H9 (cell line): Measurements from ENCODE around the gene NBEAL2. TPM values are rescaled to one million over a fixed set of nuclear protein-coding genes. Genes with fewer than 3 reads are reported as not detected.

Experiments used
- DNase-seq: peaks from one replicate; pipeline ENCODE4 v3.0.0-alpha.2; 2017
- H2AFZ ChIP-seq: one replicate; pipeline ENCODE4 v1.6.1; 2013; ENCODE audit warnings: mild to moderate bottlenecking, low read length, control low read depth, moderate library complexity
- H2AK5ac ChIP-seq: 2 replicates; pipeline ENCODE4 v1.6.1; 2013; ENCODE audit warnings: low read length, control low read depth, mixed read lengths; ENCODE audit not compliant: insufficient read length
- H2BK120ac ChIP-seq: one replicate; pipeline ENCODE4 v1.6.1; 2013; ENCODE audit warnings: low read depth, mild to moderate bottlenecking, low read length, control low read depth, inconsistent platforms; ENCODE audit not compliant: poor library complexity, severe bottlenecking
- H2BK12ac ChIP-seq: 2 replicates; pipeline ENCODE4 v1.6.1; 2013; ENCODE audit warnings: low read length, control low read depth, mixed read lengths, low read depth; ENCODE audit not compliant: insufficient read length
- H2BK15ac ChIP-seq: 2 replicates; pipeline ENCODE4 v1.6.1; 2013; ENCODE audit warnings: low read depth, low read length, control low read depth
- H2BK20ac ChIP-seq: one replicate; pipeline ENCODE4 v1.6.1; 2013; ENCODE audit warnings: low read depth, mild to moderate bottlenecking, low read length, control low read depth, inconsistent platforms; ENCODE audit not compliant: poor library complexity, severe bottlenecking
- H2BK5ac ChIP-seq: 2 replicates; pipeline ENCODE4 v1.6.1; 2013; ENCODE audit warnings: low read length, control low read depth, mixed read lengths; ENCODE audit not compliant: insufficient read length
- H3K14ac ChIP-seq: 2 replicates; pipeline ENCODE4 v1.6.1; 2013; ENCODE audit warnings: low read length, control low read depth; ENCODE audit not compliant: insufficient read depth
- H3K18ac ChIP-seq: 2 replicates; pipeline ENCODE4 v1.6.1; 2013; ENCODE audit warnings: low read depth, mild to moderate bottlenecking, mixed read lengths, low read length, control low read depth; ENCODE audit not compliant: insufficient read length
- H3K23ac ChIP-seq: 2 replicates; pipeline ENCODE4 v1.6.1; 2013; ENCODE audit warnings: low read length, control low read depth, mixed read lengths, low read depth; ENCODE audit not compliant: insufficient read length
- H3K23me2 ChIP-seq: 2 replicates; pipeline ENCODE4 v1.6.1; 2013; ENCODE audit warnings: low read depth, mild to moderate bottlenecking, mixed read lengths, low read length, control low read depth; ENCODE audit not compliant: insufficient read length, poor library complexity, severe bottlenecking
- H3K27ac ChIP-seq: 2 replicates; pipeline ENCODE4 v1.5.1; 2013; ENCODE audit warnings: low read length, control low read depth, mixed read lengths, low read depth; ENCODE audit not compliant: insufficient read length
- H3K27me3 ChIP-seq: 2 replicates; pipeline ENCODE4 v1.6.1; 2013; ENCODE audit warnings: low read length, control low read depth, inconsistent platforms; ENCODE audit not compliant: insufficient read depth
- H3K4ac ChIP-seq: 2 replicates; pipeline ENCODE4 v1.6.1; 2013; ENCODE audit warnings: low read depth, mild to moderate bottlenecking, control low read depth, inconsistent platforms, low read length, moderate library complexity
- H3K4me1 ChIP-seq: 2 replicates; pipeline ENCODE4 v1.6.1; 2013; ENCODE audit warnings: low read length, control low read depth, inconsistent platforms; ENCODE audit not compliant: insufficient read depth
- H3K4me2 ChIP-seq: 2 replicates; pipeline ENCODE4 v1.6.1; 2013; ENCODE audit warnings: low read length, control low read depth, mixed read lengths; ENCODE audit not compliant: insufficient read length, insufficient read depth
- H3K56ac ChIP-seq: 2 replicates; pipeline ENCODE4 v1.6.1; 2013; ENCODE audit warnings: low read depth, mild to moderate bottlenecking, mixed read lengths, low read length, control low read depth; ENCODE audit not compliant: insufficient read length
- H3K79me1 ChIP-seq: 2 replicates; pipeline ENCODE4 v1.6.1; 2013; ENCODE audit warnings: low read depth, mild to moderate bottlenecking, moderate library complexity, low read length, control low read depth, inconsistent platforms; ENCODE audit not compliant: insufficient read depth, poor library complexity, severe bottlenecking
- H3K79me2 ChIP-seq: 2 replicates; pipeline ENCODE4 v1.6.1; 2013; ENCODE audit warnings: low read length, control low read depth, inconsistent platforms; ENCODE audit not compliant: insufficient read depth
- H3K9ac ChIP-seq: 2 replicates; pipeline ENCODE4 v1.6.1; 2013; ENCODE audit warnings: low read length, control low read depth, mixed read lengths; ENCODE audit not compliant: insufficient read length; ENCODE audit errors: extremely low read depth
- H3K9me3 ChIP-seq: one replicate; pipeline ENCODE4 v1.6.1; 2013; ENCODE audit warnings: low read depth, low read length, inconsistent platforms; ENCODE audit not compliant: control insufficient read depth
- H3T11ph ChIP-seq: one replicate; pipeline ENCODE4 v1.6.1; 2013; ENCODE audit warnings: mild to moderate bottlenecking, low read length, control low read depth, inconsistent platforms
- H4K20me1 ChIP-seq: one replicate; pipeline ENCODE4 v1.6.1; 2013; ENCODE audit not compliant: control insufficient read depth, insufficient read length, insufficient read depth
- H4K5ac ChIP-seq: 2 replicates; pipeline ENCODE4 v1.6.1; 2013; ENCODE audit warnings: low read depth, mild to moderate bottlenecking, mixed read lengths, low read length, control low read depth; ENCODE audit not compliant: insufficient read length
- H4K8ac ChIP-seq: replicated peaks from 2 replicates; pipeline ENCODE4 v1.6.1; 2013; ENCODE audit warnings: low read length, control low read depth, mixed read lengths, low read depth; ENCODE audit not compliant: insufficient read length
- H4K91ac ChIP-seq: 2 replicates; pipeline ENCODE4 v1.6.1; 2013; ENCODE audit warnings: low read depth, mild to moderate bottlenecking, moderate library complexity, mixed read lengths, low read length, control low read depth; ENCODE audit not compliant: insufficient read length
- H3K27ac Mint-ChIP-seq, 3 experiments: 2 replicates in 2 of 3; 3 replicates in 1 of 3; pipeline ENCODE4 v1.8.0; 2020 to 2021; ENCODE audit warnings: mixed read lengths in 3 of 3, mild to moderate bottlenecking in 1 of 3, moderate library complexity in 1 of 3
- H3K27me3 Mint-ChIP-seq: 2 replicates; pipeline ENCODE4 v1.8.0; 2021; ENCODE audit warnings: low read depth, mild to moderate bottlenecking, moderate library complexity, mixed read lengths
- H3K36me3 Mint-ChIP-seq, 3 experiments: 2 replicates in 2 of 3; 3 replicates in 1 of 3; pipeline ENCODE4 v1.8.0; 2020 to 2021; ENCODE audit warnings: low read depth in 3 of 3, mixed read lengths in 3 of 3; ENCODE audit not compliant: insufficient read depth in 1 of 3
- H3K4me1 Mint-ChIP-seq, 2 experiments: 2 replicates each; pipeline ENCODE4 v1.8.0; 2020; ENCODE audit warnings: mixed read lengths in 2 of 2
- H3K4me3 Mint-ChIP-seq, 2 experiments: 2 replicates in 1 of 2; 3 replicates in 1 of 2; pipeline ENCODE4 v1.8.0; 2020 to 2021; ENCODE audit warnings: mild to moderate bottlenecking in 2 of 2, mixed read lengths in 2 of 2, moderate library complexity in 1 of 2
- H3K9me3 Mint-ChIP-seq, 2 experiments: 2 replicates in 1 of 2; 3 replicates in 1 of 2; pipeline ENCODE4 v1.8.0; 2020; ENCODE audit warnings: mild to moderate bottlenecking in 2 of 2, mixed read lengths in 2 of 2, moderate library complexity in 1 of 2
- WGBS: extraction: QIAGEN DNeasy Blood & Tissue Kit; methylation state at CpG from one replicate; pipeline ENCODE4 v1.1.7; 2013; ENCODE audit warnings: missing lambda C conversion rate, low lambda C conversion rate, mixed read lengths; ENCODE audit not compliant: insufficient read length; ENCODE audit errors: extremely low coverage; 5-methylcytosine and 5-hydroxymethylcytosine counted together
- total RNA-seq: library from RNA; stranded (reverse); gene quantifications from 2 replicates; pipeline ENCODE4 v1.2.1, GENCODE V29; 2021
- TF ChIP-seq, protein P1 (sequence below): fragments of 200-600 bp; sonication (generic); conservative IDR thresholded peaks from 3 replicates; pipeline ENCODE4 v1.8.0; 2021; ENCODE audit warnings: antibody characterized with exemption, mild to moderate bottlenecking

NBEAL2 gene
- total RNA-seq, 1 experiment from 2014 or later, result 52.1 TPM

DNA sequence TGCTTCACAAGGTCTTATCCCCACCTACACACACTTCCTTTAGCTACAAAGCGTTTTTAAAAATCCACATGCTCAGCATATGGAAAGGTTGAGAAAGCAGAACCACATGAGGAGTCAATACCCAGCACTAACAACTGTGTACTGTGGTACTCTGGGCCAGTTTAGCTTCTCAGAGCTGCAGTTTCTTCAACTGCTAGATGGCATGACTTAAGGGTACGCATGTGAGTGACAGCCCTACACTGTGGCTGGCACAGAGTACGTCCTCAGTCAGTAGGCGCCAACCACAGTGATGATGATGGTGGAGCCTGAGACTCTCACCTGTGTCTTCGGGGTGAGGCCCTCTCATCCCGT lies 20.3 kb upstream of the NBEAL2 start:
- H2AFZ ChIP-seq, result no peak overlapping the region
- no peak overlapping the region for H3K27ac ChIP-seq
- H3K9ac ChIP-seq, result no peak overlapping the region
- no peaks in the 10 kb centered on the region for H3K23me2 ChIP-seq
- Mint-ChIP-seq H3K4me3 (no peak overlapping the region), H3K4me1 (peaks cover 38 to 48% of the 10 kb centered on the region in 2 experiments), H3K36me3 (peaks cover 12 to 18% (median 14%) of the 10 kb centered on the region in 3 experiments), H3K9me3 (peaks cover 6 to 10% of the 10 kb centered on the region in 2 experiments; a peak in 2 of 5 replicates), H3K27ac (peak overlapping the region in 1 of 3 experiments; percentile 80; a peak in 2 of 7 replicates), H3K27me3 (no peaks in the 10 kb centered on the region)
- H2BK120ac ChIP-seq, result no peak overlapping the region
- no peak overlapping the region for H4K5ac ChIP-seq
- TF ChIP-seq, protein P1, sequence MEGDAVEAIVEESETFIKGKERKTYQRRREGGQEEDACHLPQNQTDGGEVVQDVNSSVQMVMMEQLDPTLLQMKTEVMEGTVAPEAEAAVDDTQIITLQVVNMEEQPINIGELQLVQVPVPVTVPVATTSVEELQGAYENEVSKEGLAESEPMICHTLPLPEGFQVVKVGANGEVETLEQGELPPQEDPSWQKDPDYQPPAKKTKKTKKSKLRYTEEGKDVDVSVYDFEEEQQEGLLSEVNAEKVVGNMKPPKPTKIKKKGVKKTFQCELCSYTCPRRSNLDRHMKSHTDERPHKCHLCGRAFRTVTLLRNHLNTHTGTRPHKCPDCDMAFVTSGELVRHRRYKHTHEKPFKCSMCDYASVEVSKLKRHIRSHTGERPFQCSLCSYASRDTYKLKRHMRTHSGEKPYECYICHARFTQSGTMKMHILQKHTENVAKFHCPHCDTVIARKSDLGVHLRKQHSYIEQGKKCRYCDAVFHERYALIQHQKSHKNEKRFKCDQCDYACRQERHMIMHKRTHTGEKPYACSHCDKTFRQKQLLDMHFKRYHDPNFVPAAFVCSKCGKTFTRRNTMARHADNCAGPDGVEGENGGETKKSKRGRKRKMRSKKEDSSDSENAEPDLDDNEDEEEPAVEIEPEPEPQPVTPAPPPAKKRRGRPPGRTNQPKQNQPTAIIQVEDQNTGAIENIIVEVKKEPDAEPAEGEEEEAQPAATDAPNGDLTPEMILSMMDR, result no peak
- WGBS, result no CpG with 5 or more reads among the region's 6 CpGs
- DNase-seq, result no peak
- no peak overlapping the region for H2AK5ac ChIP-seq
- no peak overlapping the region for H2BK12ac ChIP-seq
- no peak overlapping the region for H3K4ac ChIP-seq
- H2BK5ac ChIP-seq, result no peak overlapping the region
- no peak overlapping the region for H3K23ac ChIP-seq
- H4K91ac ChIP-seq, result no peak overlapping the region
- H3K4me2 ChIP-seq, result no peak overlapping the region
- H3T11ph ChIP-seq, result no peak overlapping the region
- H3K4me1 ChIP-seq, result peaks cover 3% of the 10 kb centered on the region; the same call in 1 of the 2 replicates
- H3K79me1 ChIP-seq, result peaks cover 5% of the 10 kb centered on the region
- no peaks in the 10 kb centered on the region for H3K27me3 ChIP-seq
- no peaks in the 10 kb centered on the region for H4K20me1 ChIP-seq
- no peak overlapping the region for H3K56ac ChIP-seq
- peaks cover 39% of the 10 kb centered on the region for H3K79me2 ChIP-seq
- H3K14ac ChIP-seq, result no peak overlapping the region
- no peak overlapping the region for H2BK20ac ChIP-seq
- no peak overlapping the region for H2BK15ac ChIP-seq
- no peaks in the 10 kb centered on the region for H3K9me3 ChIP-seq
- no peak overlapping the region for H3K18ac ChIP-seq
- no peak overlapping the region for H4K8ac ChIP-seq
